ENCODE measurements around the gene SUGP2.

GRCh38 chr19:19004144-19004543 lies 29.2 kb downstream of the SUGP2 start:
- TF ChIP-seq POLR2A (IDR thresholded peaks at IDR 0.05) (no peak), CTCF (IDR thresholded peaks at IDR 0.05) (no peak)

Measured in adrenal gland (tissue), 5 donors.